GM23338 (cell line): Measurements from ENCODE around the gene TBC1D5. TPM values are rescaled to one million over a fixed set of nuclear protein-coding genes. Genes with fewer than 3 reads are reported as not detected.

Experiments used
- ATAC-seq: fragments of 200-7000 bp; cut with Tn5 transposase; 3 replicates; pipeline ENCODE4 v1.9.1; 2020
- DNase-seq: peaks from one replicate; pipeline ENCODE4 v3.0.0-alpha.2; 2015; ENCODE audit warnings: low spot score
- H2AFZ ChIP-seq: fragments of 200-600 bp; sonication (generic); 2 replicates; pipeline ENCODE4 v1.8.0; 2016; ENCODE audit warnings: antibody characterized with exemption, mild to moderate bottlenecking, moderate library complexity
- H3F3A ChIP-seq: fragments of 200-600 bp; sonication (generic); replicated peaks from 2 replicates; pipeline ENCODE4 v1.8.0; 2017; ENCODE audit warnings: antibody characterized with exemption, mixed run types, low read depth
- H3K27ac ChIP-seq: fragments of 200-600 bp; sonication (generic); 2 replicates; pipeline ENCODE4 v1.6.1; 2016; ENCODE audit warnings: low read depth
- H3K27me3 ChIP-seq: fragments of 200-600 bp; sonication (generic); 2 replicates; pipeline ENCODE4 v1.8.0; 2016; ENCODE audit warnings: mild to moderate bottlenecking, mixed run types, moderate library complexity; ENCODE audit not compliant: insufficient read depth
- H3K36me3 ChIP-seq: fragments of 200-600 bp; sonication (generic); 2 replicates; pipeline ENCODE4 v1.8.0; 2016; ENCODE audit warnings: mild to moderate bottlenecking; ENCODE audit not compliant: insufficient read depth
- H3K4me1 ChIP-seq: fragments of 200-600 bp; sonication (generic); 2 replicates; pipeline ENCODE4 v1.8.0; 2016; ENCODE audit warnings: mild to moderate bottlenecking, moderate library complexity; ENCODE audit not compliant: insufficient read depth
- H3K4me2 ChIP-seq: fragments of 200-600 bp; sonication (generic); 2 replicates; pipeline ENCODE4 v1.7.1; 2017; ENCODE audit warnings: mixed run types
- H3K4me3 ChIP-seq: fragments of 200-600 bp; sonication (generic); 2 replicates; pipeline ENCODE4 v1.6.1; 2016; ENCODE audit warnings: mixed run types
- H3K79me2 ChIP-seq: fragments of 200-600 bp; sonication (generic); replicated peaks from 2 replicates; pipeline ENCODE4 v1.8.0; 2017; ENCODE audit warnings: mild to moderate bottlenecking; ENCODE audit not compliant: insufficient read depth
- H3K9me2 ChIP-seq: fragments of 200-600 bp; sonication (generic); 2 replicates; pipeline ENCODE4 v1.8.0; 2017; ENCODE audit not compliant: insufficient read depth
- H4K20me1 ChIP-seq: fragments of 200-600 bp; sonication (generic); replicated peaks from 2 replicates; pipeline ENCODE4 v1.8.0; 2017; ENCODE audit warnings: mild to moderate bottlenecking; ENCODE audit not compliant: insufficient read depth
- H3K27ac Mint-ChIP-seq: 2 replicates; pipeline ENCODE4 v1.8.0; 2020; ENCODE audit warnings: inconsistent platforms, mild to moderate bottlenecking, moderate library complexity, mixed read lengths
- H3K27me3 Mint-ChIP-seq: 3 replicates; pipeline ENCODE4 v1.8.0; 2022; ENCODE audit warnings: low read depth, mild to moderate bottlenecking, moderate library complexity, mixed read lengths, inconsistent platforms; ENCODE audit not compliant: insufficient read depth, poor library complexity
- H3K36me3 Mint-ChIP-seq: 3 replicates; pipeline ENCODE4 v1.8.0; 2021; ENCODE audit warnings: low read depth, mild to moderate bottlenecking, inconsistent platforms, moderate library complexity, mixed read lengths
- H3K4me1 Mint-ChIP-seq: 3 replicates; pipeline ENCODE4 v1.8.0; 2020; ENCODE audit warnings: mild to moderate bottlenecking, inconsistent platforms, mixed read lengths
- H3K4me3 Mint-ChIP-seq: 3 replicates; pipeline ENCODE4 v1.8.0; 2021; ENCODE audit warnings: moderate library complexity, mild to moderate bottlenecking, inconsistent platforms, mixed read lengths
- H3K9me3 Mint-ChIP-seq: 3 replicates; pipeline ENCODE4 v1.8.0; 2020; ENCODE audit warnings: moderate library complexity, mild to moderate bottlenecking, inconsistent platforms, mixed read lengths
- CREB1 ChIP-seq: fragments of 250-450 bp; sonication (Bioruptor Pico); IDR thresholded peaks from 2 replicates; pipeline ENCODE4 v1.5.0; 2020; ENCODE audit warnings: low read depth, mild to moderate bottlenecking, moderate library complexity
- EZH2 ChIP-seq: fragments of 200-600 bp; sonication (generic); IDR thresholded peaks from one replicate; pipeline ENCODE4 v1.8.0; 2017; ENCODE audit warnings: antibody characterized with exemption, mild to moderate bottlenecking, low read depth; ENCODE audit not compliant: unreplicated experiment
- EZH2phosphoT487 ChIP-seq: fragments of 200-600 bp; sonication (generic); IDR thresholded peaks from one replicate; pipeline ENCODE4 v1.8.1; 2018; ENCODE audit warnings: antibody characterized with exemption; ENCODE audit not compliant: unreplicated experiment
- JUNB ChIP-seq: IDR thresholded peaks from one replicate; pipeline ENCODE4 v1.6.1; 2016; ENCODE audit warnings: antibody characterized with exemption; ENCODE audit not compliant: unreplicated experiment
- NANOG ChIP-seq: IDR thresholded peaks from 2 replicates; pipeline ENCODE4 v1.6.1; 2016; ENCODE audit warnings: antibody characterized with exemption, borderline replicate concordance
- POLR2AphosphoS5 ChIP-seq: IDR thresholded peaks from 2 replicates; pipeline ENCODE4 v1.6.1; 2016; ENCODE audit warnings: antibody characterized with exemption, low read depth
- STAT1 ChIP-seq: IDR thresholded peaks from one replicate; pipeline ENCODE4 v1.6.1; 2016; ENCODE audit warnings: antibody characterized with exemption; ENCODE audit not compliant: unreplicated experiment
- ZNF114 ChIP-seq: fragments of 250-450 bp; sonication (Bioruptor Pico); IDR thresholded peaks from 2 replicates; pipeline ENCODE4 v1.5.0; 2020; ENCODE audit warnings: mild to moderate bottlenecking, moderate library complexity
- ZNF331 ChIP-seq: fragments of 250-450 bp; sonication (Bioruptor Pico); IDR thresholded peaks from 2 replicates; pipeline ENCODE4 v1.5.0; 2020; ENCODE audit warnings: low read depth, mild to moderate bottlenecking, moderate library complexity
- polyA plus RNA-seq: library from polyadenylated mRNA; unstranded; fragments of >200 nt; fragmentation: Nextera tagmentation; extraction: Ambion mirVana; gene quantifications from 2 replicates; pipeline ENCODE4 v1.2.1, GENCODE V29; 2016
- total RNA-seq: library from RNA; depleted of rRNA; stranded (reverse); fragments of >200 nt; shearing (Covaris generic); gene quantifications from 2 replicates; pipeline ENCODE4 v1.2.3, GENCODE V29; 2014
- TF ChIP-seq, protein P1 (sequence below): IDR thresholded peaks from one replicate; pipeline ENCODE4 v1.6.1; 2018; ENCODE audit warnings: antibody characterized with exemption; ENCODE audit not compliant: unreplicated experiment
- TF ChIP-seq, protein P2 (sequence below): IDR thresholded peaks from 2 replicates; pipeline ENCODE4 v1.6.1; 2016; ENCODE audit warnings: antibody characterized with exemption
- TF ChIP-seq, protein P3 (sequence below), 2 experiments: fragments of 200-600 bp in 1 of 2; sonication (generic) in 1 of 2; conservative IDR thresholded peaks; 2 replicates each; pipeline versions ENCODE4 v1.5.1 to v1.6.1; 2016 to 2017; ENCODE audit warnings: antibody characterized with exemption in 2 of 2, low read depth in 2 of 2, mild to moderate bottlenecking in 2 of 2, moderate library complexity in 1 of 2
- TF ChIP-seq, protein P4 (sequence below): fragments of 250-450 bp; sonication (Bioruptor Pico); IDR thresholded peaks from 2 replicates; pipeline ENCODE4 v1.5.0; 2020; ENCODE audit warnings: mild to moderate bottlenecking, moderate library complexity

The TBC1D5 gene
- total and polyA plus RNA-seq, 2 experiments from 2014 or later: 21.8 to 48.1 TPM

DNA sequence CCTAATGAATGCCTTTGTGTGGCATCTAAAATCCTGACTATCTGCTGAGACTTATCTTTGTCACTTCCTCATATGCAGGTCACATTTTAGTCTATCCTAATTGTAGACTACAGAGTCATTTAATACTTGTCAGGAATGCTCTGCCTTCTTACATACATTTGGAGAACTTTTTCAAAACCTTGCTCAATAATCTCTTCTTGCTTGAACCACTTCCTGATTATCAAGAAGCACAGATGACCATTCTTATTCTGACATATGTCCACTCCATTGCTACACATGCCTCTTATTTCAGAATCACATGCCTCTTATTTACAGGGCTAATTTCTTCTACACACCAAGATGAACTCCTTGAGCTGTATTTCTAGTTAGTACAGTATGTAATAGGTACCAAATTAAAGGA is 400.3 kb downstream of the TBC1D5 start:
- no peak overlapping the region for H3K4me3 ChIP-seq
- no peak overlapping the region for H3K4me2 ChIP-seq
- Mint-ChIP-seq H3K27ac (no peak overlapping the region), H3K9me3 (no peaks in the 10 kb centered on the region), H3K36me3 (no peaks in the 10 kb centered on the region), H3K4me1 (no peaks in the 10 kb centered on the region), H3K4me3 (no peak overlapping the region), H3K27me3 (no peaks in the 10 kb centered on the region)
- H4K20me1 ChIP-seq: no peaks in the 10 kb centered on the region
- H3K27ac ChIP-seq: no peak overlapping the region
- H2AFZ ChIP-seq: no peak overlapping the region
- no peaks in the 10 kb centered on the region for H3K79me2 ChIP-seq
- ATAC-seq: no peak
- TF ChIP-seq, protein P1, sequence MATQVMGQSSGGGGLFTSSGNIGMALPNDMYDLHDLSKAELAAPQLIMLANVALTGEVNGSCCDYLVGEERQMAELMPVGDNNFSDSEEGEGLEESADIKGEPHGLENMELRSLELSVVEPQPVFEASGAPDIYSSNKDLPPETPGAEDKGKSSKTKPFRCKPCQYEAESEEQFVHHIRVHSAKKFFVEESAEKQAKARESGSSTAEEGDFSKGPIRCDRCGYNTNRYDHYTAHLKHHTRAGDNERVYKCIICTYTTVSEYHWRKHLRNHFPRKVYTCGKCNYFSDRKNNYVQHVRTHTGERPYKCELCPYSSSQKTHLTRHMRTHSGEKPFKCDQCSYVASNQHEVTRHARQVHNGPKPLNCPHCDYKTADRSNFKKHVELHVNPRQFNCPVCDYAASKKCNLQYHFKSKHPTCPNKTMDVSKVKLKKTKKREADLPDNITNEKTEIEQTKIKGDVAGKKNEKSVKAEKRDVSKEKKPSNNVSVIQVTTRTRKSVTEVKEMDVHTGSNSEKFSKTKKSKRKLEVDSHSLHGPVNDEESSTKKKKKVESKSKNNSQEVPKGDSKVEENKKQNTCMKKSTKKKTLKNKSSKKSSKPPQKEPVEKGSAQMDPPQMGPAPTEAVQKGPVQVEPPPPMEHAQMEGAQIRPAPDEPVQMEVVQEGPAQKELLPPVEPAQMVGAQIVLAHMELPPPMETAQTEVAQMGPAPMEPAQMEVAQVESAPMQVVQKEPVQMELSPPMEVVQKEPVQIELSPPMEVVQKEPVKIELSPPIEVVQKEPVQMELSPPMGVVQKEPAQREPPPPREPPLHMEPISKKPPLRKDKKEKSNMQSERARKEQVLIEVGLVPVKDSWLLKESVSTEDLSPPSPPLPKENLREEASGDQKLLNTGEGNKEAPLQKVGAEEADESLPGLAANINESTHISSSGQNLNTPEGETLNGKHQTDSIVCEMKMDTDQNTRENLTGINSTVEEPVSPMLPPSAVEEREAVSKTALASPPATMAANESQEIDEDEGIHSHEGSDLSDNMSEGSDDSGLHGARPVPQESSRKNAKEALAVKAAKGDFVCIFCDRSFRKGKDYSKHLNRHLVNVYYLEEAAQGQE: no peak
- TF ChIP-seq ZNF331 (no peak), STAT1 (no peak), JUNB (no peak), CREB1 (CRISPR knock-in tag) (no peak), EZH2 (no peak), ZNF114 (CRISPR knock-in tag) (no peak), EZH2phosphoT487 (no peak), POLR2AphosphoS5 (no peak), NANOG (no peak)
- TF ChIP-seq, protein P2, sequence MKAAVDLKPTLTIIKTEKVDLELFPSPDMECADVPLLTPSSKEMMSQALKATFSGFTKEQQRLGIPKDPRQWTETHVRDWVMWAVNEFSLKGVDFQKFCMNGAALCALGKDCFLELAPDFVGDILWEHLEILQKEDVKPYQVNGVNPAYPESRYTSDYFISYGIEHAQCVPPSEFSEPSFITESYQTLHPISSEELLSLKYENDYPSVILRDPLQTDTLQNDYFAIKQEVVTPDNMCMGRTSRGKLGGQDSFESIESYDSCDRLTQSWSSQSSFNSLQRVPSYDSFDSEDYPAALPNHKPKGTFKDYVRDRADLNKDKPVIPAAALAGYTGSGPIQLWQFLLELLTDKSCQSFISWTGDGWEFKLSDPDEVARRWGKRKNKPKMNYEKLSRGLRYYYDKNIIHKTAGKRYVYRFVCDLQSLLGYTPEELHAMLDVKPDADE: no peak
- TF ChIP-seq, protein P3, sequence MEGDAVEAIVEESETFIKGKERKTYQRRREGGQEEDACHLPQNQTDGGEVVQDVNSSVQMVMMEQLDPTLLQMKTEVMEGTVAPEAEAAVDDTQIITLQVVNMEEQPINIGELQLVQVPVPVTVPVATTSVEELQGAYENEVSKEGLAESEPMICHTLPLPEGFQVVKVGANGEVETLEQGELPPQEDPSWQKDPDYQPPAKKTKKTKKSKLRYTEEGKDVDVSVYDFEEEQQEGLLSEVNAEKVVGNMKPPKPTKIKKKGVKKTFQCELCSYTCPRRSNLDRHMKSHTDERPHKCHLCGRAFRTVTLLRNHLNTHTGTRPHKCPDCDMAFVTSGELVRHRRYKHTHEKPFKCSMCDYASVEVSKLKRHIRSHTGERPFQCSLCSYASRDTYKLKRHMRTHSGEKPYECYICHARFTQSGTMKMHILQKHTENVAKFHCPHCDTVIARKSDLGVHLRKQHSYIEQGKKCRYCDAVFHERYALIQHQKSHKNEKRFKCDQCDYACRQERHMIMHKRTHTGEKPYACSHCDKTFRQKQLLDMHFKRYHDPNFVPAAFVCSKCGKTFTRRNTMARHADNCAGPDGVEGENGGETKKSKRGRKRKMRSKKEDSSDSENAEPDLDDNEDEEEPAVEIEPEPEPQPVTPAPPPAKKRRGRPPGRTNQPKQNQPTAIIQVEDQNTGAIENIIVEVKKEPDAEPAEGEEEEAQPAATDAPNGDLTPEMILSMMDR (conservative IDR thresholded peaks at IDR 0.05; ENCODE audit: low read depth in 2 of 2): no peak
- TF ChIP-seq, protein P4, sequence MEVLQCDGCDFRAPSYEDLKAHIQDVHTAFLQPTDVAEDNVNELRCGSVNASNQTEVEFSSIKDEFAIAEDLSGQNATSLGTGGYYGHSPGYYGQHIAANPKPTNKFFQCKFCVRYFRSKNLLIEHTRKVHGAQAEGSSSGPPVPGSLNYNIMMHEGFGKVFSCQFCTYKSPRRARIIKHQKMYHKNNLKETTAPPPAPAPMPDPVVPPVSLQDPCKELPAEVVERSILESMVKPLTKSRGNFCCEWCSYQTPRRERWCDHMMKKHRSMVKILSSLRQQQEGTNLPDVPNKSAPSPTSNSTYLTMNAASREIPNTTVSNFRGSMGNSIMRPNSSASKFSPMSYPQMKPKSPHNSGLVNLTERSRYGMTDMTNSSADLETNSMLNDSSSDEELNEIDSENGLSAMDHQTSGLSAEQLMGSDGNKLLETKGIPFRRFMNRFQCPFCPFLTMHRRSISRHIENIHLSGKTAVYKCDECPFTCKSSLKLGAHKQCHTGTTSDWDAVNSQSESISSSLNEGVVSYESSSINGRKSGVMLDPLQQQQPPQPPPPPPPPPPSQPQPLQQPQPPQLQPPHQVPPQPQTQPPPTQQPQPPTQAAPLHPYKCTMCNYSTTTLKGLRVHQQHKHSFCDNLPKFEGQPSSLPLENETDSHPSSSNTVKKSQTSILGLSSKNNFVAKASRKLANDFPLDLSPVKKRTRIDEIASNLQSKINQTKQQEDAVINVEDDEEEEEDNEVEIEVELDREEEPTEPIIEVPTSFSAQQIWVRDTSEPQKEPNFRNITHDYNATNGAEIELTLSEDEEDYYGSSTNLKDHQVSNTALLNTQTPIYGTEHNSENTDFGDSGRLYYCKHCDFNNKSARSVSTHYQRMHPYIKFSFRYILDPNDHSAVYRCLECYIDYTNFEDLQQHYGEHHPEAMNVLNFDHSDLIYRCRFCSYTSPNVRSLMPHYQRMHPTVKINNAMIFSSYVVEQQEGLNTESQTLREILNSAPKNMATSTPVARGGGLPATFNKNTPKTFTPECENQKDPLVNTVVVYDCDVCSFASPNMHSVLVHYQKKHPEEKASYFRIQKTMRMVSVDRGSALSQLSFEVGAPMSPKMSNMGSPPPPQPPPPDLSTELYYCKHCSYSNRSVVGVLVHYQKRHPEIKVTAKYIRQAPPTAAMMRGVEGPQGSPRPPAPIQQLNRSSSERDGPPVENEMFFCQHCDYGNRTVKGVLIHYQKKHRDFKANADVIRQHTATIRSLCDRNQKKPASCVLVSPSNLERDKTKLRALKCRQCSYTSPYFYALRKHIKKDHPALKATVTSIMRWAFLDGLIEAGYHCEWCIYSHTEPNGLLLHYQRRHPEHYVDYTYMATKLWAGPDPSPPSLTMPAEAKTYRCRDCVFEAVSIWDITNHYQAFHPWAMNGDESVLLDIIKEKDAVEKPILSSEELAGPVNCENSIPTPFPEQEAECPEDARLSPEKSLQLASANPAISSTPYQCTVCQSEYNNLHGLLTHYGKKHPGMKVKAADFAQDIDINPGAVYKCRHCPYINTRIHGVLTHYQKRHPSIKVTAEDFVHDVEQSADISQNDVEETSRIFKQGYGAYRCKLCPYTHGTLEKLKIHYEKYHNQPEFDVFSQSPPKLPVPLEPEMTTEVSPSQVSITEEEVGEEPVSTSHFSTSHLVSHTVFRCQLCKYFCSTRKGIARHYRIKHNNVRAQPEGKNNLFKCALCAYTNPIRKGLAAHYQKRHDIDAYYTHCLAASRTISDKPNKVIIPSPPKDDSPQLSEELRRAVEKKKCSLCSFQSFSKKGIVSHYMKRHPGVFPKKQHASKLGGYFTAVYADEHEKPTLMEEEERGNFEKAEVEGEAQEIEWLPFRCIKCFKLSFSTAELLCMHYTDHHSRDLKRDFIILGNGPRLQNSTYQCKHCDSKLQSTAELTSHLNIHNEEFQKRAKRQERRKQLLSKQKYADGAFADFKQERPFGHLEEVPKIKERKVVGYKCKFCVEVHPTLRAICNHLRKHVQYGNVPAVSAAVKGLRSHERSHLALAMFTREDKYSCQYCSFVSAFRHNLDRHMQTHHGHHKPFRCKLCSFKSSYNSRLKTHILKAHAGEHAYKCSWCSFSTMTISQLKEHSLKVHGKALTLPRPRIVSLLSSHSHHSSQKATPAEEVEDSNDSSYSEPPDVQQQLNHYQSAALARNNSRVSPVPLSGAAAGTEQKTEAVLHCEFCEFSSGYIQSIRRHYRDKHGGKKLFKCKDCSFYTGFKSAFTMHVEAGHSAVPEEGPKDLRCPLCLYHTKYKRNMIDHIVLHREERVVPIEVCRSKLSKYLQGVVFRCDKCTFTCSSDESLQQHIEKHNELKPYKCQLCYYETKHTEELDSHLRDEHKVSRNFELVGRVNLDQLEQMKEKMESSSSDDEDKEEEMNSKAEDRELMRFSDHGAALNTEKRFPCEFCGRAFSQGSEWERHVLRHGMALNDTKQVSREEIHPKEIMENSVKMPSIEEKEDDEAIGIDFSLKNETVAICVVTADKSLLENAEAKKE (CRISPR knock-in tag): no peak
- H3F3A ChIP-seq: no peaks in the 10 kb centered on the region
- no peaks in the 10 kb centered on the region for H3K27me3 ChIP-seq
- H3K36me3 ChIP-seq: no peaks in the 10 kb centered on the region
- H3K4me1 ChIP-seq: no peaks in the 10 kb centered on the region
- no peaks in the 10 kb centered on the region for H3K9me2 ChIP-seq
- DNase-seq: no peak
